ENCODE results near the gene BMP8A.

- TF ChIP-seq ZZZ3 (IDR thresholded peaks at IDR 0.05) (no peak), REST (IDR thresholded peaks at IDR 0.05; ENCODE audit: borderline replicate concordance) (no peak), REST (CRISPR knock-in tag; IDR thresholded peaks at IDR 0.05; ENCODE audit: low read depth) (no peak), E2F4 (CRISPR knock-in tag; IDR thresholded peaks at IDR 0.05; ENCODE audit: low read depth) (no peak), RREB1 (CRISPR knock-in tag; IDR thresholded peaks at IDR 0.05) (no peak), TEAD4 (IDR thresholded peaks at IDR 0.05; ENCODE audit: low read length) (no peak), TEAD4 (CRISPR knock-in tag; IDR thresholded peaks at IDR 0.05; ENCODE audit: borderline replicate concordance) (no peak), JUND (IDR thresholded peaks at IDR 0.05; ENCODE audit: borderline replicate concordance, low read depth, low read length) (no peak), JUND (tag; IDR thresholded peaks at IDR 0.05; ENCODE audit: borderline replicate concordance, low read depth, low read length) (no peak), RBBP5 (IDR thresholded peaks at IDR 0.05; ENCODE audit: borderline replicate concordance, insufficient read depth, low read length, poor library complexity, severe bottlenecking) (no peak), POLR2AphosphoS5 (IDR thresholded peaks at IDR 0.05; ENCODE audit: control insufficient read depth, insufficient read depth, low read depth, low read length) (no peak), ZBTB33 (CRISPR knock-in tag; IDR thresholded peaks at IDR 0.05) (no peak), BACH1 (tag; IDR thresholded peaks at IDR 0.05) (no peak), ETV6 (IDR thresholded peaks at IDR 0.05; ENCODE audit: borderline replicate concordance in 1 of 2, low read depth in 2 of 2, low read length in 1 of 2) (no peak), ETV6 (CRISPR knock-in tag; IDR thresholded peaks at IDR 0.05; ENCODE audit: borderline replicate concordance) (no peak), CTCF (IDR thresholded peaks at IDR 0.05 in 2 of 3, conservative IDR thresholded peaks at IDR 0.05 in 1 of 3; ENCODE audit: insufficient read depth in 2 of 3, low read depth in 1 of 3, low read length in 3 of 3) (no peak), JUN (IDR thresholded peaks at IDR 0.05; ENCODE audit: borderline replicate concordance, low read depth, low read length) (no peak), JUN (CRISPR knock-in tag; IDR thresholded peaks at IDR 0.05; ENCODE audit: borderline replicate concordance) (no peak)
These were observed 17.4 kb downstream of the BMP8A start for GRCh38 chr1:39508857-39509305.

Data from K562 (cell line).